K562 (cell line): Measurements from ENCODE around the gene SLC35D2. TPM values are rescaled to one million over a fixed set of nuclear protein-coding genes. Genes with fewer than 3 reads are reported as not detected.
A peak's percentile ranks its signal among the peaks of the same experiment; 100 is the strongest.

ENCODE experiments used
- BRF1 ChIP-seq: IDR thresholded peaks from 3 replicates; pipeline ENCODE4 v1.6.1; 2011; ENCODE audit warnings: borderline replicate concordance, mild to moderate bottlenecking; ENCODE audit not compliant: insufficient read length; ENCODE audit errors: extremely low read depth
- CREM ChIP-seq: IDR thresholded peaks from 2 replicates; pipeline ENCODE4 v1.6.1; 2014; ENCODE audit warnings: antibody characterized with exemption, low read depth
- CTBP1 ChIP-seq: fragments of 450-650 bp; IDR thresholded peaks from 2 replicates; pipeline ENCODE4 v1.6.1; 2016; ENCODE audit warnings: borderline replicate concordance
- EGR1 ChIP-seq: fragments of 450-650 bp; conservative IDR thresholded peaks from 2 replicates; pipeline ENCODE4 v1.6.1; 2017; ENCODE audit warnings: mild to moderate bottlenecking
- FOXP4 ChIP-seq: sonication (generic); formaldehyde crosslinking; IDR thresholded peaks from 2 replicates; pipeline ENCODE4 v1.8.0; 2022; ENCODE audit warnings: mild to moderate bottlenecking, missing genetic modification reagents, borderline replicate concordance
- GABPA ChIP-seq: fragments of 200-800 bp; sonication (Bioruptor generic); conservative IDR thresholded peaks from 2 replicates; pipeline ENCODE4 v1.6.1; 2016; ENCODE audit warnings: low read depth, missing genetic modification characterization, missing compliant biosample characterization
- HCFC1 ChIP-seq: IDR thresholded peaks from 2 replicates; pipeline ENCODE4 v1.6.1; 2012; ENCODE audit warnings: low read depth, low read length, improper control_type of control experiment
- ILK ChIP-seq: fragments of 450-650 bp; IDR thresholded peaks from 2 replicates; pipeline ENCODE4 v1.6.1; 2016; ENCODE audit warnings: missing genetic modification characterization, low read depth, mild to moderate bottlenecking, missing compliant biosample characterization, moderate library complexity, borderline replicate concordance
- NR1H2 ChIP-seq: sonication (generic); formaldehyde crosslinking; IDR thresholded peaks from 2 replicates; pipeline ENCODE4 v1.4.0; 2020; ENCODE audit warnings: mild to moderate bottlenecking, missing genetic modification reagents
- SMAD1 ChIP-seq: fragments of 150-350 bp; IDR thresholded peaks from 2 replicates; pipeline ENCODE4 v1.6.1; 2014; ENCODE audit warnings: low read length, low read depth; ENCODE audit not compliant: partially characterized antibody
- SRSF3 ChIP-seq: fragments of 200-400 bp; formaldehyde crosslinking; IDR thresholded peaks from 2 replicates; pipeline ENCODE4 v1.6.1; 2016; ENCODE audit warnings: mild to moderate bottlenecking, low read length, moderate library complexity; ENCODE audit not compliant: insufficient read depth
- TCFL5 ChIP-seq: fragments of 250-450 bp; sonication (Bioruptor Pico); conservative IDR thresholded peaks from 2 replicates; pipeline ENCODE4 v1.6.1; 2021; ENCODE audit warnings: mild to moderate bottlenecking, moderate library complexity, matching md5 sums
- XRCC3 ChIP-seq: fragments of 450-650 bp; IDR thresholded peaks from 2 replicates; pipeline ENCODE4 v1.6.1; 2017; ENCODE audit warnings: mild to moderate bottlenecking, moderate library complexity
- ZNF212 ChIP-seq: fragments of 450-650 bp; formaldehyde crosslinking; IDR thresholded peaks from 2 replicates; pipeline ENCODE4 v1.4.0; 2020; ENCODE audit warnings: mild to moderate bottlenecking
- ZNF263 ChIP-seq: sonication (generic); formaldehyde crosslinking; IDR thresholded peaks from 2 replicates; pipeline ENCODE4 v1.8.0; 2022; ENCODE audit warnings: mild to moderate bottlenecking, missing genetic modification reagents, borderline replicate concordance
- ZNF316 ChIP-seq: fragments of 450-650 bp; IDR thresholded peaks from 2 replicates; pipeline ENCODE4 v1.6.1; 2016
- ZNF586 ChIP-seq: fragments of 450-650 bp; formaldehyde crosslinking; conservative IDR thresholded peaks from 2 replicates; pipeline ENCODE4 v1.4.0; 2020; ENCODE audit warnings: mild to moderate bottlenecking, moderate library complexity
- ZNF609 ChIP-seq: sonication (generic); formaldehyde crosslinking; IDR thresholded peaks from 2 replicates; pipeline ENCODE4 v1.8.1; 2023; ENCODE audit warnings: missing genetic modification reagents, mild to moderate bottlenecking, borderline replicate concordance
- polyA plus RNA-seq, 8 experiments: library from polyadenylated mRNA; depleted of rRNA in 4 of 8; stranded (reverse) in 5 of 8; unstranded in 3 of 8; fragments of >200 nt; fragmentation: Nextera tagmentation in 2 of 8; fragmentation: Illumina TruSeq in 1 of 8; extraction: Ambion mirVana in 2 of 8; extraction: Trizol in 1 of 8; gene quantifications; 2 replicates each; pipeline versions ENCODE4 v1.2.1 to v1.2.3, GENCODE V29; 2011 to 2014; ENCODE audit warnings: inconsistent platforms in 1 of 8, missing spikeins in 1 of 8
- total RNA-seq, 7 experiments: library from RNA; depleted of rRNA in 6 of 7; stranded (reverse); fragments of >200 nt in 6 of 7; fragmentation: Illumina TruSeq in 2 of 7; extraction: Trizol in 2 of 7; gene quantifications; 2 replicates each; pipeline versions ENCODE4 v1.2.1 to v1.2.3, GENCODE V29; 2011 to 2021; ENCODE audit warnings: low replicate concordance in 1 of 7

The SLC35D2 gene
- total and polyA plus RNA-seq, 9 of the 15 experiments (the other 6 are each of a cell fraction or from before 2014, with no cell fraction given) = 2.9 to 14.9 (median 11.7) TPM

GRCh38 chr9:96418083-96418919 lies 34.8 kb upstream of the SLC35D2 start, which contains the start of gene ZNF367 (continued):
- TF ChIP-seq FOXP4 (CRISPR knock-in tag) (no peak), ZNF263 (CRISPR knock-in tag) (no peak), ILK (tag) (no peak), CTBP1 (peak; percentile 70), HCFC1 (peak; percentile 15; the same call in 1 of the 2 replicates), NR1H2 (CRISPR knock-in tag) (no peak; the same call in 1 of the 2 replicates), ZNF316 (peak; percentile 27; the same call in 1 of the 2 replicates), XRCC3 (no peak), BRF1 (no peak), ZNF586 (no peak), ZNF212 (CRISPR knock-in tag) (0 out of 2 replicates have a peak, but pooled peaks have one; percentile 38), SMAD1 (peak; percentile 39), TCFL5 (CRISPR knock-in tag) (no peak), EGR1 (no peak), GABPA (tag) (peak; percentile 35; the same call in 1 of the 2 replicates), SRSF3 (peak; percentile 1; the same call in 1 of the 2 replicates), CREM (peak; percentile 62; the same call in 1 of the 2 replicates), ZNF609 (CRISPR knock-in tag) (no peak)
